Measurements from ENCODE around the gene PROSER2.

Gene PROSER2

DNA sequence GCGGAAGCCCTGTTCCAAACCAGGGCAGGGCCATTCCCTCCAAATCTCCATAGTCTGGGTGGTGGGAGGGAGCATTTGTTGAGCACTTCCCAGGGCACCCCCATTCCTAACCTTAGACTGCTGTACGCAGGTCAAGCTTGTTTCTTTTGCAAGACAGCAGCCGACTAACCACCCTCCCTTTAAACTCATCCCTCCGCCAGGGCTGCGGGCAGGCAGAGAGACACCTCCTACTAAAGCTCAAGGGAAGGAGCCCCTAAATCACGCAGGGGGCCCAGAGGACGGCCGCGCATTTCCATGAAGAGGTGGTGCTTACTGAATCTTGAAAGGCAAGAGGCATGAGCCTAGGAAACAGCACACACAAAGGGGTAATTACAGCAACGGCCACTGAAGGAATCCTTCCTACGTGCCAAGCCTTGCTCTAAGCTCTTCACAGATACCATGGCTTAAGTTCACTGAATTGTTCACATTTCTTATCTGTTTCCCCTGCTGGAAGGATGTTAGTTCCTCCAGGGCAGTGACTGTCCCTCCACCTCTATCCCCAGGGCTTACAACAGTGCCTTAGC, 90.0 kb downstream of the PROSER2 start:
- DNase-seq, result no peak

DNA sequence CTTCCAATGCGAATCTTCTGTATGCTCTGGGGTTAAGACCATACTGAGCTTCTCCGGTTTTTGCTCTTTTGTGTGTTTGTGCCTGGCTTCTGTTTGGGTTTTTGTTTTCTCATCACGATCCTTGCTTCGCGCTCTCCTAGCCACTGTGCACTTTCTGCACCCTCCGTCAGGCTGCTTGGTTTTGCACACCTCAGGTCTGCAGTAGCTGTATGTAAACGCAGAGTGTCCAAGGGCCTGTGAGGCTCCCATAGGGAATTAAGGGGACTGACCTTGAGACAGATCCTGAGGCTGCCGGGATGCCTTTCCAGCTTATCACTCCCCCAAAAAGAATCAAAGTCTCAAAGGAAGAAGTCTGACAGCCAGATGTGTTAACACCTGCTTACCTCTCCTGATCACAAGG, 95.2 kb downstream of the PROSER2 start:
- no peak for DNase-seq

DNA sequence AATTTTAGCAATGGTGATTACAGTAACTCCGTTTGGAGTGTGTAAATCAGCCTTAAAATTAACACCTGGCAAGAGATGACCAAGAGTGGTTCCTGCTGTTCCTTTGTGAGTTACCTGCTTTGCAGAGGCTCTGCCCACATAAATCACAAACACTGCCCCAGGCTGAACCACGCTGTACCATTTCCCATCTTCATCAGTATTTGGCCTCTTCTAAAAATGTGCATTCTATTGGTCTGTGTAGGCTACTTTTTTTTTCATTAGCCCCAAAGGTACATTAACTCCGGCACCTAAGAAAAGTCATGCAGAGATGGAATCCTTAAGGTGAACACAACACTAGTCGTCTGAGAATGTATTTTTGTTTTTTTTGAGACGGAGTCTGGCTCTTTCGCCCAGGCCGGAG, 96.1 kb downstream of the PROSER2 start:
- no peak for DNase-seq

Measured in effector CD8-positive, alpha-beta T cell (primary cell).